ENCODE measurements around the gene SCNN1A. TPM values are rescaled to one million over a fixed set of nuclear protein-coding genes. Genes with fewer than 3 reads are reported as not detected.

SCNN1A gene
- polyA plus RNA-seq, 5 donors = 2.2 to 4.9 (median 2.8) TPM

DNA sequence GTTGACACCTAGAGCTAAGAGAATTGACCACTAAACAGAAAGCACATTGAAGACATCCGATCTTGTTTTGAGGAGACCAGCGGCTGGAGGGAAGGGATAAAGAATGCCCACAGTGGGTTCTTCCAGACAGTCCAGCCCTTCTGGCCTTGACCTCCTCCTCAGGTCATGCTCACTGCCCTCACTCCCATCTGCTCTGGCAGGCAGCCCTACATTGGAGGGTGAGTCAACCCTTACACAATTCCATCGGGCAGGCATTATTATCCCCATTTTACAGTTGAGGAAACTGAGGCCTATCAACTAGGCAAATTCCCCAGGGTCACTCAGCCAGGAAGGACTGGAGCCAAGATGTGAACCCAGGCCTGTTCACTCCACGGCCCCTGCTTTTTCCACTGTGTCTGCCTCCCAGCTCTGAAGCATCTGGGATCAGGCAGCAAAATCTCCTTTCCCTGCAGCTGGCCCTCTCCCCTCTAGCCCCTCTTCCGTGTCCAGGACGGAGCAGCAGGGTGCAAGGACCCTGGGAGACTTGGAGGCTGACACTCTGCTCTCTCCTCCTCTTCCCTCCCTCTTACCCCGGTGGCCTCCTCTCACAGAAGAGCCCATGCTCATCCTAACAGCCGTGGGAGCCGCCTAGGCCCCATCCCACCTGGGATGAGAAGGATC, 5.3 kb downstream of the SCNN1A start:
- no peak for DNase-seq

DNA sequence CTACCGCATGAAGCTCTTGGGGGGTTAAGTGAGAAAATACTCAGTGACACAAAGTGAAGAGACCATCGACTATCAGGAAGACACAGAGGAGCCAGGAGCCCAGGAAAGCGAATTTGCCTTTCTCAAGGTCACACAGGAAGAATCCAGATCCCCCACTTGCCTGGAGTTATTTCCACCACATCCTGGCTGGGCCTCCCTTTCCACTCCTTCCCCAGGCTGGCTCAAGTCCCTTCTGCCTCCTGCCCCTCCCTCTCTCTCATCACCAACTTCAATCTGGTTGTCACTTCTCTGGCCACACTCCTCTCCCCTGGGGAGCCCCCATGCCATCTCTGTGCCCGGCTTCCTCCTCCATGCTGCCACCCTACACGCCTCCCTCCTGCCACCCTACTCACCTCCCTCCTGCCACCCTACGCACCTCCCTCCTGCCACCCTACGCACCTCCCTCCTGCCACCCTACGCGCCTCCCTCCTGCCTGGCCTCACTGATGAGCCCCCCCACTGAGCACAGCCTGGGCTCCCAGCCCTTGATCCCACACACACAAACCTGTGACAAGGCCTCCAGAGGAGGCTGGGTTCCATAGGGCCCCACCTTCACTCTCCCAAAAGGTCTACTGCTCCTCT, 6.3 kb downstream of the SCNN1A start:
- no peak for DNase-seq

DNA sequence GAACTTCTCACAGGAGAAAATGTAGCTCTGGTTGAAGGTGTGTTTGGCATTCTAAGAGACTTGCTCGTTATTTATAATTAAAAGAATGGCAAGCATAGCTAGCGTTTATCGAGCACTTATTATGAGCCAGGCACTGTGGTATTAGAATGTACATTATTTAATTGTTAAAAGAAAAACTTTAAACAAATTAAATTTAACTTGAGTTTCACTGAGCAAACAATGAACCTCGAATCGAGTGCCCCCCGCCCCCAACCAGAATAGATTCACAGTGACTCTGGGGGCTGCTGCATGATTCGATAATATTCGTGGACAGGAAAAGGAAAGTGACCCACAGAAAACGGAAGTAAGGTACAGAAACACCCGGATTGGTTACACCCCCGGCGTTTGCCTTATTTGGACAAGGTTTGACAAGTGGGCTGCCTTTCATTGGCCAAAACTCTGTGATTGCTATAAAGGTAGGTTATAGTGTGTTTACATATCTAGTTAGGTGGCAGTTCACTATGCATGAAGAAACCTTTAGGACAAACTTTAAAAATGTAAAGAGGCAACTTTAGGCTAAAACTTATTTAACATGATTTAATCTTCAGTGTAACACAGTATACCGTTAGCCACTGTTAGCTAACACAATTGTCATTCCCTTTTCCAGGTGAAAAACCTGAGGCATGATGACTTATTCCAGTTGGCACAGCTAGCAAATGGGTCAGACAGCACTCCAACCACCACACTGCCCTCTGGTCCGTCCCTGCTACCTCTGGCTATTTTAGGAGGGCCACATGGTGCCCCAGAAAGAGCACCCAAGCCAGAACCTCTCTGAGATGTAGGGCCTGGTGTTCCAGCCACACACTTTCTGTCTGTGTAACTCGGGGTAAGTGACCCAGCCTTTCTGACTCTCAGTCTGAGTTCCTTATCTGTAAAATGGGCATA, 7.1 kb downstream of the SCNN1A start:
- no peak for DNase-seq

DNA sequence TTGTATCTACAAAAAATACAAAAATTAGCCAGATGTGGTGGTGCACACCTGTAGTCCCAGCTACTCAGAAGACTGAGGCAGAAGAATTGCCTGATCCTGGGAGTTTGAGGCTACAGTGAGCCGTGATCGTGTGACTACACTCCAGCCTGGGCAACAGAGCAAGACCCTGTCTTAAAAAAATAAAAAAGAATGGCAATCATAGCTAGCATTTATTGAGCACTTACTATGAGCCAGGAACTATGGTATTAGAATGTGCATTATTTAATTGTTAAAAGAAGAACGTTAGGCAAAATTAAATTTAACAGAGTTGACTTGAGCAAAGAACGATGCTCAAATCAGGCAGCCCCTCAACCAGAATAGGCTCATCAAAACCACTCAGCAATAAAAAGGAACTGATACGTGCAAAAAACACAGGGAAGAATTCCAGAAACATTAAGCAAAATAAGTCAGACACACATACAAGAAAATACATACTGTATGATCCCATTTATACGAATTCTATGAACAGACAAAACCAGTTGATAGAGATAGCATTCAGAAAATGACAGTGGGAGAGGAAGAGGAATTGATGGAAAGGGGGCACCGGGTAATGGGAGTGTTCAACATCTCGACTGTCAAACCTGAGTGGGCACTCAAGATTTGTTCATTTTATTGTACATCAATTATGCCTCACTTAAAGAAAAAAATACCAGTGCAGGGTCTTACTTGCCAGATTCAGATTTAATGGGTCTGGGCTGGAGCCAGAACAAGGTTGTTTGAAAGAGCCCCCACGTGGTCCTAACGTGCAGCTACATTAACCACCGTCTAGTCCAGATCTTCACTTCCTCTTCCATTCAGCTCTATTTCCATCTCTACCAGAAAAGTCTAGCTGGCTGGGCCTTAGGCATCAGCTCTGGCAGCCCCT, 8.0 kb downstream of the SCNN1A start:
- no peak for DNase-seq

DNA sequence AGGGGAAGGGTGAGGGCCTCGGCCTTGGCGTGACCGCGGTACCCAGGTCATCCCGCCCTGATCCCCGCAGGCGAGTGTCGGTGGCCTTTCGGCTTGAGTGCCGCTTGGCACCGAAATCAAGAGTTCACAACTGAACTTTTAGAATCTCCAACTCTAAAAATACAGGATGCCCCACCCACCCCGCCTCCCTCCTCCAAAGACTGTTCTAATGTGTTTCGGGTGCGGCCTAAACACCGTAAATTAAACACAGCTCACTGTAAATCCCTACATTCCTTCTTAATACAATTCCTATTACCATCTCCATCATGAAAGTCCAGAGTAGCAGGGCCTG, 11.4 kb downstream of the SCNN1A start:
- no peak for DNase-seq

DNA sequence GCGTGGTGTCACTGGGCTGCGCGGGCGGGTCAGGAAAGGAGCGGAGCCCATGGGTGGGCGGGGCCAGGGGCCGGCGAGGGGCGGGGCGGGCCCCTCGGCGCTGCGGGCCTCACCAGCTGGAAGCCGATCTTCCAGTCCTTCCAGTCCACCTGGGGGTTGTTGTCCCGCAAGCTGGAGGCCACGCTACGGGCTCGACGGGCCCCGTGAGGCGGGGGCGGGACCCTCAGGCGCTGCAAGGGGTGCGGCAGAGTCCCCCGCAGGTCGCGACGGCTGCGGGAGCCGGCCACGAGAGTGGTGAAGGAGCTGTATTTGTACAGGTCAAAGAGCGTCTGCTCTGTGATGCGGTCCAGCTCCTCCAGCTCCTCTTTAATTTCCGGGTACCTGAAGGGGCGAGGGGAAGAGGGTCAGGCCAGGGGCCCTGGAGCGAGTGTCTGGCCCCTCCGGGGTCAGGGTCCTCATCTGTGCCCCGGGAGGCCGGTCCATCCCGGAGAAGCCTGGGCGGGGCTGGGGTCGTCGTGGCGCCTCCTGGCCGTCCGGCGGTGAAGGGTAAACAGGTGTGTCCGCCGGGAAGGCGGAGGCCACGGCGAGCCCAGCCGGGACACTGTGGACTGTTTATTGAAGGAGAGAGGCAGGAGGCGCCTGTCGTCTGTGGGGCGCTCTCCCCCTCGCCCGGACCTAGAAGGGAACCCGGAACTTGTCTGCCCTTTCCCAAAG, 11.9 kb downstream of the SCNN1A start:
- peak; percentile 62 to 75 for DNase-seq

DNA sequence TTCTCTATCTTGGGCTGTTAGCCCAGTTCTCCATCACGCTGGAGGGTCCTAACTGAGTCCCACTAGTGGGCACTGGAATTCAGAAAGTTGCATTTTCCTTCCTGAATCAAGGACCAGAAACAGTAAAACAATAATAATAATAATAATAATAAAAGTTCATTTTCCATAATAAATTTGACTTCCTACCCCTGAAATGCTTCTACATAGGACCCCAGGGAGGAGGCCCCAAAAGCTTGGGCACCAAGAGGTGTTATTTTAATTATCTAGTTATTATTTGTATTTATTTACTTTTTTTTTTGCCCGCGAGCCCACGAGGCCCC, 12.4 kb downstream of the SCNN1A start:
- no peak for DNase-seq

DNA sequence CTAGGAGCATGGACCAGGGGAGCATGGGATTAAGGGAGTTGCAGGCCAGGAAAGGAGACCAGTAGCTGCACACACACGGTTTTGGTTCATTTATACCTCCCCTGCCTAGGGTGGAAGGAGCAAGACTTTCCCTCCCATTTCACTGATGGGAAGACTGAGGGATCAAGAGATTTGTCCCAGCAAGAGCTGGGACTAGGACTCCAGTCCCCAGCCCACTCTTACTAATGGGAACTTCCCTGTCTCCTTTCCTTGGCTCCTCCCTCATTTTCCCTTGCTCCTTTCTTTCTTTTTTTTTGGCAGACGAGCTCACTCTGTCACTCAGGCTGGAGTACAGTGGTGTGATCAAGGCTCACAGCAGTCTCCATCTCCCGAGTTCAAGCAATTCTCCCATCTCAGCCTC, 13.0 kb downstream of the SCNN1A start:
- no peak for DNase-seq

DNA sequence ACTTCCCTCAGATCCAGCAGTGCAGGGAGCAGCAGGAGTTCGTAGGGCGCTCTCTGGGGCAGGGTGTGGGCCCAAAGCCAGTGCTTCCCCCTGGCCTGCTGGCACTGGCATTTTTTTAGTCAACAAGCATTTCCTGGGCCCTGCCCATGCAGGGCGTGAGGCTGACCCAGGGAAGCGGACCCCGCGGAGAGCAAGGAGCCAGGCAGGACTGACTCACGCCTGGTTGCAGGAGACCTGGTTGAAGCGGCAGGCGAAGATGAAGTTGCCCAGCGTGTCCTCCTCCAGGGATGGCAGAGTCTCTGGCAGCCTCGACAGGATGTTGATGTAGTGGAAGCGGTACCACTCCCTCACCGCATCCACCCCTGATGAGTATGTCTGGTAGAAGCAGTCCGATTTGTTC, 13.5 kb downstream of the SCNN1A start:
- no peak for DNase-seq

DNA sequence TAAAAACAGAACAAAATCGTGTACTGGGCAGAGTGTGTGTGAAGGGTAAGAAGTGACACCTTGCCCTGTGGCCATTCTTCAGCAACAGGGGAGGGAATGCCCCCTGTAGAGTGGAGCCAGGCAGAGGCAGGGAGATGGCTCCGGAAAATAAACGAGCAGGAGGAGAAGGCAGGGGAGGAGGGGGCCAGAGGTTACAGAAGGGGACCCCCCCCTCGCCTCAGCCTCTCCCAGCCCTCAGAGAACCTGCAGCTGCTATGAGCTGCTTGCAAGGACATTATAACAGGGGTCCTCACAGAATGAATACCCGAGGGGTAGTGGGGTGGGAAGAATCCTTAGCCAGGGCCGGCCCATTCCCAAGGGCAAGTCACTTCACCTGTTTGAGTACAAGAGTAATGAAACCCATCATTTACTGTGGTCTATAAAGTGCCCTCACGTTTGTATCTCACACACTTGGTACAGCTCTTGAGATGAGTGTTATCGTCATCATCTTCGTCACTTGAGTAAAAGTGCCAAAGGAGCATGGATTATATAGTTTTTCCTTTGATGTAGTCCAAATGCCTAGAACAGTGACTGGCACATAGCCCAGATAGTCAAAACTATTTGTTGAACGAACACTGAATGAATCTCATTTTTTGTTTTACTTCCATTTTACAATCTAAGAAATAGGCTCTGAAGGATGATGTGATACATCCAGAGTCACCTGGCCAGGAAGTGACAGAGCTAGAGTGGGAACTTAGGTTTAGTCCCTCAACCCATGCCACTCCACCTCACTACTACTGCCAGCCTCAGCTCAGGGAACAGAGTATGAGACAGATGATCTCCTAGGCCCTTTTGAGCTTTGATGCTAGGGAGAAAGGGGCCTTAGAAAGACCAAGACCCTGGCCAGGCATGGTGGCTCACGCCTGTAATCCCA, 14.5 kb downstream of the SCNN1A start:
- peak in 1 of 2 donors; percentile 54 for DNase-seq

DNA sequence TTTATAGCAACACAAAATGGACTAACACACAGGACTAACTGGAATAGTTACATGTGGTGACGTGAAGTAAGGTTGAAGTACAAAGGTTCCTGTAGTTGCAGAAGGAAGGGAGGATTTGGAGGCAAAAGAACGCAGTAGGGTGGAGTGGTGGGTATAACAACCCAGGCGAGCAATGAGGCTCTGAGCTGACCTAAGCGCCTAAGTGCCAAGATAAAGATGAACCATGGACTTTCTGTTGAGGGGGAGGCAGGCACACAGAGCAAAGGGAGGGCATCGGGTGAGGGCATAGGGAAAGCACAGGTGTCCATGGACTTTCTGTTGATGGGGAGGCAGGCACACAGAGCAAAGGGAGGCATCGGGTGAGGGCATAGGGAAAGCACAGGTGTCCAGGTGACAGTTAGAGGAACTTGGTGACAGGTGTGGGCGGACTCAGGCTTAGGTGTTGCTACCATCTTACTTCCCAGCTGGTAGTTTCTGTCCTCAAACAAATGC, 15.2 kb downstream of the SCNN1A start:
- no peak for DNase-seq

DNA sequence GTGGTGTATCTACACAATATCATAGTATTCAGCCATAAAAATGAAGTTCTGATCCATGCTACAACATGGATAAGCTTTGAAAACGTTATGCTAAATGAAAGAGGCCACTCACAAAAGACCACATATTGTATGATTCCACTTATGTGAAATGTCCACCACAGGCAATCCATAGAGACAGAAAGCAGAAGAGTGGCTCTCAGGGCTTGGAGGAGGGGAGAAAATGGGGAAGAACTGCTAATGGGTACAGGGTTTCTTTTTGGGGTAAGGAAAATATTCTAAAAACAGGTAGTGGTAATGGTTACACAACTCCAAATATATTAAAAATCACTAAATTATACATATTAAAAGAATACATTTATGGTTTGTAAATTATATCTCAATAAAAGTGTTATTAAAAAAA, 16.5 kb downstream of the SCNN1A start:
- no peak for DNase-seq

DNA sequence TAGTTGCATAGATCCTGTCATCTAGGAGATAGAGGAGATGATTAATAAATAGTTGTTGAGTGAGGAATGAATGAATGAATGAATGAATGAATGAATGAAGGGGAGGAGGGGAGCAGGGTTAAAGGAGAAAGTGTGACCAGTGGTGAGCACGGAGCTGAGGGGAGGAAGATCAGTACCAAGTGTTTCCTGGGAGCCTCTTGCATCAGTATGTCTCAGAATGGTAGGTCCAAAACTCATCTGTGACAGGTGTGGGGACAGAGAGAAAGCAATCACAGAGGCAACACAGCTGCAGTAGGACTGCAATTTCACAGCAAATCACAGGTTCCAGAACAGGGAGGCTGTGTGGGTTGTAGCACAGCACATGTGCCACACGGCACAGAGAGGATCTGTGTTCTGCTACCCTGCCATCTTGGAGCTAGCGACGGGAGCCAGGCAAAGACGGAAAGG, 19.0 kb downstream of the SCNN1A start:
- no peak for DNase-seq

DNA sequence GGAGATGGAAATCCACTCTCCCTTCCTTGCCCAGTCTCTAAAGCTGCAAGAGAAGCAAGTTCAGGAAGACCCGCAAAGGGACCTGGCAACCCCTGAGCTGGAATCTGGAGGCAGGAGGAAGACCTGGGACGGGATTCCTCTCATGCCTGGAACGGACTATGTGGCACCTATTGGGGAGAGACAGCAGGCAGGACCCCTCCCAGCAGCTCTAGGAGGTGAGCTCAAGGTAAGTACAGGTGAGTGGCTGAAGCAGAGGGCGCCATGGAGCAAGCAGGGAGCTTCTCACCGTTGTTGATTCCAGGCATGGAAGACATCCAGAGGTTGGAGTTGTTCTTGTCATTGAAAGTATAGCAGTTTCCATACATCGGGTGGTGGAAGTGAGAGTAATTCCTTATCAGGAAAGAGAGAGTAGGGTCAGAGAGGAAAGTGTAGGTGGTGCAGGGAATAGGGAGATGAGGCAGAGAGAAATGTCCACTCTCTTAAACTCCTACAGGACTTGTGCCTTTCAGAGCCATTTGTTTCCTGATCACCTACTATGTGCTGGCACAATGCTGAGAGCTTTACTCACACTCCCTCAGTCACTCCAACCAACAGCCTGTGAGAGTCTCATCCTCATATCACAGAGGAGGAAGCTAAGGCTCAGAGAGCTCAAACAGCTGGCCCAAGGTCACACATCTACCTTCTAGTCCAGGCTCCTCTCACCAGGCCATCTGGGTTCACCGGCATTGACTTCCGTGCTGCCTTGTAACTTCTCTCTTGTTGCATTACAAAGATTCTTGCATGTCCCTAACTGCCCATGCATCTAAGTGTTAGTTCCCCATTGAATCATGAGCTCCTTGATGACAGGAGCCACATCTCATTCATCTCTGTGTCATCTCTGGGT, 19.6 kb downstream of the SCNN1A start:
- no peak for DNase-seq

DNA sequence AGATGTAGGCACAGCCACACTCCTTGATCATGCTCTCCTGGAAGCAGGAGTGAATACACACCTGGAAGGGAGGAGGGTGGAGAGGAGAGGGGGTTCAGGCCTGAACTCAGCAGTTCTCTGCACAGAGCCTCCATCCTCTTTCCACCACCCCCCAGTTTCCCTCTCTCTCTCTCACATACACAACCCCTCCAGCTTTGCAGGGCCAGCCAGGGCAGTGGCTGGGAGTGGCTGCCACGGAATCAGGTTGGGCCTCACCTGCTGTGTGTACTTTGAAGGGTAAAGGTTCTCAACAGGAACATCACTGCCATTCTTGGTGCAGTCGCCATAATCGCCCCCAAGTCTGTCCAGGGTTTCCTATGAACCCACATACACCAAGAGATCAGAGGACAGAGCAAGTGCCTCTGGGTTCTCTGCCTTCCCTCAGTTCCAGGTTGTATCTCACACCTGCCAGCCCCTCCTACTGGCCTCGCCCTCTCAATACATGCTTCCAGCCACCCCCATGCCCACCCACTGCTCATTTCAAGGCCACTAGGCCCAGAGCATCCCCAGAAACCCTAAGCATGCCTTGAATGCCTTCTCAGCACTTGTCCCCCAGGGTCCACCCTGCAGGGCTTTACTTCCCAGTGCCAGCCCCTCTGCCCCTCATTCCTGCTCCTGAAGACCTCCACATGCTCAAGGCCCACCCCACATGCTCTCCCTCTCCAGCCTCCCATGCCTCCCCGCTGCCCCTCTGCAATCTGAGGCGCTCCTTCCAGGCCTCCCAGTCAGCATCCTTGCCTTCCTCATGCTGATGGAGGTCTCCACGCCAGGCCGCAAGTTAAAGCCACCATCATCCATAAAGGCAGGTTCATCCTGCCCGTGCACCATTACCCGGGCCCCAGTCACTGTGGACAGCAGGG, 20.6 kb downstream of the SCNN1A start:
- DNase-seq = no peak

DNA sequence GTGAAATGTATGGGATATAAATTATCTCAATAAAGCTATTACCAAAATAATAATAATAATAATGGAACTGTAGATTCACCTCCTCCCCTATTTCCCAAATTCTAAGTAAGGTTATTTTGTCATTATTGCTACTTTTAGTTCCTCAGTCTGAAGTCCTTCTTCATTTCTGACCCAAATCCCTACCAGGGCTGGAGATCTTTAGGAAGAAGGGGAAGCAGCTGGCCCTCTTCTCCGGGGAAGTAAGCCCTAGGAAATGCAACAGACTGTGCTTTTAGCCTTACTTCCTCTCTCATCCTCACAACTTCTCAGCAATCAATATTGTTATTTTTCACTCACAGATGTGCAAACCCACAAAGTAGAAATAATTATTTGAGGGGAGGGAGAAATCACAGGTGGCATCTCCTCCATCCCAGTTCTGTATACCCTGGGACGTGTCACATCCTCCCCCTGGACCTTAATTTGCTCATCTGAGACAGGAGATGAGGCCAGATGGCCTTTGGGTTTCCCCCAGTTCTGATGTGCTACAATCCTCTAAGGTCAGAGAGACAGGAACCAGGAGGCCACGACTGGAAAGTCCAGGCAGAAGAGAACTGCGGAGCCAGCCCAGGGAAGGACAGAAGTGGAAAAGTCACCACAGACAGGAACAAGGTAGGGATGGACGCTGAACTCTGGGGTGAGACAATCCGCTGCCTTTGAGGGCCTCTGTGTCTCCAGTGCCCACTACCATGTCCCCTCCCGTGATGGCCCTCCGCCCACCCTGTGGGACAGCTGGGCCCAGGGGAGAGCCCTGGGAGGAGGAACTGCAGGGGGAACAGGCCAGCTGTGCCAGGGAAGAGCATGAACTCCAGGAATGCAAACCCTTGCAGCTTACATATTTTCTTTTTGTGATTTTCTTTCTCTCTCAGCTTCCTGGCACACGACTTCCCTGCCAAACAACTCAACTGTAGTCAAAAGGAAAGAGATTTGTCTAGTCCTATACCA, 22.9 kb downstream of the SCNN1A start:
- no peak for DNase-seq

DNA sequence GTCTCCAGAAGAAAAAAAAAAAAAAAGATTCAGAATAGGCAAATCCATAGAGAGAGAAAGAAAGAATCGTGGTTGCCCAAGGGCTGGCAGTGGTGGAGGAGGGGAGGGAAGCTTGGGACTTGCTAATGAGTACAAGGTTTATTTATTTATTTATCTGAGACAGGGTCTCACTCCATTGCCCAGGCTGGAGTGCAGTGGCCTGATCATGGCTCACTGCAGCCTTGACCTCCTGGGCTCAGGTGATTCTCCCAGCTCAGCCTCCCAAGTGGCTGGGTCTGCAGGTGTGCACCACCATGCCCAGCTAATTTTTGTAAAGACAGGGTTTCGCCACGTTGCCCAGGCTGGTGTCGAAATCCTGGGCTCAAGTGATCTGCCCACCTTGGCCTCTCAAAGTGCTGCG, 23.7 kb downstream of the SCNN1A start:
- no peak for DNase-seq

All from right lung (tissue), 5 donors.